Stimulated activated CD8-positive, alpha-beta memory T cell treated with anti-CD3 and anti-CD28 coated beads, Interleukin-7, amount 100 ng/mL, for 4 hours (primary cell): ENCODE results near the gene UBALD2.
"Not testable (repeated sequence)": the region's sequence is repeated elsewhere in the genome, so short reads cannot be mapped to it uniquely, and the experiment has no call there.

ENCODE experiments used
- DNase-seq, 2 donors: peaks; one replicate each; pipeline ENCODE4 v3.0.0-alpha.2; 2020; ENCODE audit warnings: low read depth in 2 of 2

The UBALD2 gene

DNA sequence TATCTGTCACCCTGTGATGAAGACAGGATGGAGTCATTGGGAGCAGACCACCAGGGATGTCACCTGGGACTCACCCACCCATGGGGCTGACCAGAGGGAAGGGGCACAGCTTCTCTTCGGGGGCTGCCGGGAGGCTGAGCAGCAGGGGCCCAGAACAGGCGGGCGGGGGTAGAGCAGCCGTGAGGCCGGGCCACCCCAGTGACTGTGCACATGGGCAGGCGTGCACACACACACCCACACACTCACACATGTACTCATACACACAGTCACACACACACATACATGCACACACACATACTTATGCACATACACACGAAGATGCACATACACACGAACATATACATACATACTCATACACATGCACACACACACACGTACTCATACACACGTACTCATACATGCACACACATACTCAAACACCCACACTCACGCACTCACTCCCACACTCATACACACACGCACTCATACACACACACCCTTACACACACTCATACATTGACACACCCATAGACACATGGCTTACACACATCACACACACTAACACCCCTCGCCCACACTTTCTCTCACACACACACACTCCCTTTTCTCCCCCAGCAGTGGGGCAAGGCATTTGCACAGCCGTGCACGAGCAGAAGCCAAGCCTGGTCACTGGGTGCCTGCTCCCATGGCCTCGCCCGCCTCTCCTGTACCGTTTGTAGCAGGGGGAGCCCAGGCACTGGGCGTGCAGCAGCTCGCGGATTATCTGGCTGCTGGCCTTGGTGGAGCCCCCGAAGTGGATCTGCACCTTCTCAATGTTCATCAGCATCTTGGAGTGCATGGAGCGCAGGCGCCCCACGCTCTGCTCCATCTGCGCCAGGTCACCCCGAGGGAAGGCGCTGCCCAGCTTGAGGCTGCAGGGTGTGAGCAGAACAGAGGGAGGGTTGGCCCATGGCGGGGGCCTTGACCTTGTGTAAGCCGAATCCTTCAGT lies 12.4 kb downstream of the UBALD2 start:
- no peak for DNase-seq

DNA sequence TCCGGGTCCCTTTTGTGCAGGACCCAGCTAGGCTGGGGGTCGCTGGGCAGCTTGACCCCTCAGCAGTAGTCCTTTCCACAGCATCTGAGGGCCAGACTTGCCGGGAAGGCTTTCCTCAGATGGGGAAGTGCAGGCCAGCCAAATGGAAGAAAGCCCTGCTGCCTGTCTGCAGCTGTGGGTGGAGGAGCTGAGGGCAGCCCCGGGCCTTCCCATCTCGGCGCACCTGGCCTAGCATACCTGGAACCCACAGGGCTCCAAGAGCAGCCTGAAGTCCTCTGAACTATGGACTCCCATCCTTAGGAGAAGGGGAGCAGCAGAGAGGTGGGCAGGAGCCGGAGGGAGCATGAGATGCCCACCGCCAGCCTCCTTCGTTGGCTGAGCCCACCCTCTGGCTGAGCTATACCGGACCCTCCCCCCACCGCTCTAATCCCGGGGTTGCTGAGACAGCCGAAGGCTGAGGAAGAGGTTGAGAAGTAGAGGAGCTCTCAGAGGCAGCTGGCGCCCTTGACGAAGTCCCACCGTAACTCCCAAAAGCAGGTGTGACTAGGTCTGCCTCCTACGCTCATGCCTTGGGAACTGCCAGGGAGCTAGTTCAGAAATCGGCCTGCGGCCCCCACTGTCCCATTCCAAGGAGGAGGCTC lies 13.2 kb downstream of the UBALD2 start:
- DNase-seq = no peak

DNA sequence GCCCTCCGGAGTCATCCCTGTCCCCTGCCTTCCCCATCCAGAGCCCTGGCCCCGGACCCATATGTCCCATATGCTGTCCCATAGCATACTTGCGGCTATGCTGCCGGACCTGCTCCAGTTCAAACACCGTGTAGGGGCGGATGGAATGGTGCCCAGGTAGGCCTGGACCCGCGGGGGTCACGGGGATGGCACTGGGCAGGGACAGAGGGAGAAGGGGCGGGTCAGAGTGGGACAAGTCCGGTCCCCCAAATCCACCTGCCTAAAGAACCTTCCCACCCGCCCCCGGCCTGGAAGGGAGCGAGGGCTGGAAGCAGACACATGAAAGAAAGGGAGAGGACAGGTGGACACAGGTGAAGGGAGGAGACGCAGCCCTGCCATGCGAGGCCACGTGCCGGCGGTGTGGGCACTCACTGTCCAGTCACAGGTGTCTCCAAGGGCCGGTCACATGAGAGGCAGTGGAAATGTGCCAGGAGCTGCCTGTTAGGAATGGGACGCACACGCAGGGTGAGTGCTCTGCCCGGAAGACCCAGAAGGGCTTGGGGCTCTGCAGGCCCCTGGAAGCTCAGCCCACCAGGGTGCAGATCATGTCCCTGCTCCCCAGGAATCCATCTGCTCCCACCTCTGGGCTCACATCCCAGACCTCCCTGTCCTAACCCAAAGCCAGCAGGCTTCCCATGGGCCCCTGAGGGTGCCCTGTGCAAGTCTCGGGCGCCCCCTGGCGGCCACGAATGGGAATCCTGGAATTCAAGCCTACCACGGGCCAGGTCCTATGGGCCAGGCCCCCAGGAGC lies 14.0 kb downstream of the UBALD2 start:
- peak; percentile 74 for DNase-seq

DNA sequence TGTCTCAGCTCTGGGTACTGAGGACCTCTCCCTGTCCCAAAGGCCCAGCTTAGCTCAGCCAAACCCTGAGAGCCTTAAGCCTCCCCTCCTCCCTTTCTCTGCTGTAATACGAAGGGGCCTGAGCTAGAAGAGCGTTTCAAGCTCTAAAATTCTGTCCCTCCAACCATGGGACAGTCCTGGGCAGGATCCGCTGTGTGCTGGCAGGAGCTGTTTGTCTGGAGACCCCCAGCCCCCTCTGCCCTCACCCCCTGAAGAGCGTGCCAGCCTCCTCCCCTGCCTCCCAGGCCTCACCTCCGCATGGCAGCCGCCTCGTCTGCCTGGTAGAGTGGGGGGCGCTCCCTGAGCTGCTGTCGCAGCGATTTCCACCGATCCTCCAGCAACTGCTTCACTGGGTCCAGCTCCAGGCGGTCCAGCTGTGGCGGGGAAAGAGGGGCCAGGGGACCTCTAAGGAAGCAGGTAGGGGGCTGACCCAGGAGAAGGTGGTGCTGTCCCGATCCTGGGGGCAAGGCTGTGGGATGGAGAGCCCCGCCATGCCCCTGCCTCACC lies 14.7 kb downstream of the UBALD2 start:
- DNase-seq = no peak

DNA sequence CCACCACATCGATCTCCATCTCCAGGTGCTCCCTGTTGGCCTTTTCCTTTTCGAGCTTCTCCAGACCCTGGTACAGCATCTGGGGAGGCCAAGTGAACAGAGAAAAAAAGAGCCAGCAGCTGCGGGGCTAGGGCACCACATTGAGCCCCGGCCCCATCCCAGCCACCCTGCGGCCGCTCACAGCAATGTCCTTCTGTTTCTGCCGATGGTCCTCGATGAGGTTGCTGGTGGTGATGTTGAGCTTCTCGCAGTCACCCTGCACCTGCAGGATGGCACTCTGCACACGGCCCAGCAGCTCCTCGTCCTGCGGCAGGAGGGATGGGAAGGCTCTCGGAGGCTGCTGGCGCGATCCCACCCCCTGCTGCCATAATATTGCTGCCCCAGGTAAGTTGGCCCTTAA lies 15.5 kb downstream of the UBALD2 start:
- DNase-seq = no peak

DNA sequence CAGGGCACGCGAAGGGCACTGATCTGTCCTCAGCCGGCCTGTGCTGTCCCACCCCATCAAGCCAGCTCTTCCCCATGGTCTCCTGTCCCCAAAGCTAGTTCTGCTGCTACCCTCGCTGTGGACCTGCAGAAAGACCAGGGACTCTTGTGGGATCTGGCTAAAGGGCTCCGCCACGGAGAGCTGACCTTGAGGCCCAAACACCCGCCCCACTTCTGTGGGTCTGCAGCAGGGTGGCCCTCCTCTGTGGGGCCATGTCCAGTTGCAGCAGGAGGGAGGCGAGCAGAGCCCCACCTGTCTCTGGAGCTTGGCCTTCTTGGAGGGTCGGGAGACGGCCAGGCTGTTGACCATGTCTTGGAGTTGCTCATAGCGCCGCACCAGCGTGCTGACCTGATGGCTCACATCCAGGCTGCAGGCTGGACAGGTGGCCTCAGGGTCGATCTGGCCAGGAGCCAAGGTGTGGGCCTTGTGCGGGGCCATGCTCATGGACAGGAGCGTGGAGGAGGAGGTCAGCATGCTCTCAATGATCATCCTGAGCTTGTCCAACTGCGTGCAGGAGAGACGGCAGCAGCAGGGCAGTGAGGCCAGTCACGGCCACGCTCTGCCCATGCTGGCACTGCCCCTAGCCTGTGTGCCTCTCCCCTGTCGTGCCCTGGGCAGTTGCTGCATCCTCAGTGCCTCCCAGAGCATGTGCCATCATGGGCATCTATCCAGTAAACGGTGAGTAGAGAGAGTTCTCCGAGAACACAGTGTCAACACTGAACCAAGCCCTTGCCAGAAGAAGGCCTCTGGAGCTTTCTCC lies 16.6 kb downstream of the UBALD2 start:
- DNase-seq = no peak

DNA sequence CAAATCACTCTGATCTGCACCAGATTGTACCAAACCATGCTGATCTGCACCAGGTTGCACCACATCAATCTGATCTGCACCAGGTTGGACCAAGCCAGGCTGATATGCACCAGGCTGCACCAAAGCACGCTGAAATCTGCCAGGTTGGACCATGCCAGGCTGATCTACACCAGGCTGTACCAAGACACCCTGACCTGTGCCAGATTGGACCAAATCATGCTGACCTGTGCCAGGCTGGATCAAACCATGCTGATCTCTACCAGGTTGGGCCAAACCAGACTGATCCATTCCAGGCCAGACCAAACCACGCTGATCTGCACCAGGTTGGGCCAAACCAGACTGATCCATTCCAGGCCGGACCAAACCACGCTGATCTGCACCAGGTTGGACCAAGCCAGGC lies 27.4 kb downstream of the UBALD2 start:
- no peak for DNase-seq

DNA sequence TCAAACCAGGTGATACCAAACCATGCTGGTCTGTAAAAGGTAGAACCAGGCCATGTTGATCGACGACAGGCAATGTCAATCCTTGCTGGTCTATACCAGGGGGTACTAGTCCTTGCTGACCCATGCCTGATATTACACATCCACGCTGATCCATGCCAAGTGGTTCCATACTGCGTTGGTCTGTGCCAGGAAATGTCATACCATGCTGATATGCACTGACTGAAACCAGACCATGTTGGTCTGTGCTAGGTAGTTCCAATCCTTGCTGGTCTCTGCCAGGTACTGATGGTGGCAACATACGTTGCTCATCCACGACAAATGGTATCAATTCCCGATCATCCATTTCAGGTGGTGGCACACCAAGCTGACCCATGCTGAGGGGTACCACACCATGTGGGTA lies 28.0 kb downstream of the UBALD2 start:
- DNase-seq = no peak

DNA sequence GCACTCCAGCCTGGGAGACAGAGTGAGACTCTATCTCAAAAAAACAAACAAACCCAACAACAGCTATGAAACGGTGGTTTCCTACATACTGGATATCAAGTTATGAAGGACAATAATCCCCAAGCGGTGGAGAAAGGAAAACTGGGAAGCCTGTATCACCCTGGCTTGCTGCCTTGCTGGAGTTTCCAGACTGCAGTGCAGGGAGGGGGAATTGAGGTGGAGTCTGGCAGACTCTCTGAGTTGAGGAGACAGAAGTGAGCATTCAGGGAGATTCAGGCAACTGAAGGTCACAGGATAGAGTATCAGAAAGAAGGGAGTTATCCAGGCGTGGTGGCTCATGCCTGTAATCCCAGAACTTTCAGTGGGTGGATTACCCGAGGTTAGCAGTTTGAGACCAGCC lies 31.0 kb downstream of the UBALD2 start:
- DNase-seq = no peak

DNA sequence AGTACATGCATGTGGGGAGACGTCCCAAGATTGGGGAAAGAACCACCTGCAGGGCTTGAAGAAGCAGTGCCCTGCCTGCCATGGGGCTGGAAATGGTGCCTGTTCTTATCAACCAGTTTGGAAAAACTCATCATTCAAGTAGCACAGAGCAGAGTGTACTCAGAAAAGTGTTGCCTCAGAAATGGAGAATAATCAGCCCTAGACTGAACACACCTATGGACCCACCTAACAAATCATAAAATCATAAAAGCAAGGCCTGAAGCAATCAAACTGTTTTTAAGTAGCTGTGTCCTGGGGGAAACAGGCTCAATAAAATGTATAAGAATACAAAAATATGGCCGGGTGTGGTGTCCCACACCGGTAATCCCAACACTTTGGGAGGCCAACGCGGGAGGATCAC lies 31.7 kb downstream of the UBALD2 start:
- DNase-seq = no peak

DNA sequence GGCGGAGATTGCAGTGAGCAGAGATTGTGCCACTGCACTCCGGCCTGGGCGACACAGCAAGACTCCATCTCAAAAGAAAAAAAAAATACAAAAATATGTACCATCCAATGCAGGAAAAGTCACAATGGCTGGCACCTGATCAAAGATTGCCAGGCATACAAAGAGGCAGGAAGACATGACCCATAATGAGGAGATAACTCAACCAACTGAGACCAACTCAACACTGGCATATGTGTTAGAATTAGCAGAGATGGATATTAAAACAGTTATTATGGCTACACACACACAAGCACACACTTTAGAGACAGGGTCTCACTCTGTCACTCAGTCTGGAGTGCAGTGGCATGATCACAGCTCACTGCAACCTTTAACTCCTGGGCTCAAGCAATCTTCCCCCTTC lies 32.3 kb downstream of the UBALD2 start:
- no peak for DNase-seq

DNA sequence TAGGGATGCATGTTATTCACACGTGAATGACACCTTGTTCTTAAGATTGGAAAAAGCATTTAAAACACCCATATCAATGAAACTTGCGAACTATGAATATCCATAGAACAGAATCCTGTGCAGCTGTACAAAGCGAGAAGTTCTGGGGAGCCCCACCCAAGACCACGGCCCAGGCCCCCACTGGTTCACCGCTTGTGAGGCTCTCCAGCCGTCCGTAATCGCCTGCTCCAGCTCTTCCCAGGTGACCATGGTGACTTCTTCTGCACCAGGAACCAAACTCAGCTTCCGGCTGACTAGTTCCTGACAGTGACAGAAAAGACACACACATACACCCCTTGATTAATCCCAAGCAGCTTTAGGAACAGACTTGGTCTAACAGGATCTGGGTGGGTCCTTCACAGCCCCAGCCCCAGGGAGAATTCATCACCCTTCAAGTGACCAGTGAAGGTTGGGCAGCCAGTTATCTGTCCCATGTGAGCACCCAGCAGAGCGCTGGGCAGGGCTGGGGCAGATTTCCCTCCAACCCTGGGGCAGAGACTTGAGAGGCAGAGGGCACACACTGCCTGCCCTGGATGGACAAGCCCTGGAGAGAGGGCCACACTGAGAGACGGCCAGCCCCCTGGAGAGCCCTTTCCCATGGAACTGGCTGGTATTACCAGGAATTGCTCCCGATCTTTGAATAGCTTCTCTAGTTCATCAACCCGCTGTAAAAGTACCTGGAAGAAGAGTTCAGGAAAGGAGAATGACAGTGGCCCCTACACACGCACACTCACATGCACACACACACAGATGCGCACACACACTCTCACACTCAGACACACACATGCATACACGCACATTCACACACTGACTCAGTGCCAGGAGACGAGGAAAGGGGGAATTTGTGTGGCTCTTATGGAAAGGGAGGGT lies 39.3 kb downstream of the UBALD2 start:
- no peak for DNase-seq

DNA sequence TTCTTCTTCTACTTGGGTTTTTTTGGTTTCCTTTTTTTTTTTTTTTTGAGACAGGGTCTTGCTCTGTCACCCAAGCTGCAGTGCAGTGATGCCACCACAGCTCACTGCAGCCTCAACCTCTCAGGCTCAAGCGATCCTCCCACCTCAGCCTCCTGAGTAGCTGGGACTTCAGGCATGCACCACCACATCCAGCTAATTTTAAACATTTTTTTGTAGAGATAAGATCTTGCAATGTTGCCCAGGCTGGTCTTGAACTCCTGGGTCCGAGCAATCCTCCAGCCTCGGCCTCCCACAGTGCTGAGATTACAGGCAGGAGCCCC lies 39.9 kb downstream of the UBALD2 start:
- not testable (repeated sequence) for DNase-seq

DNA sequence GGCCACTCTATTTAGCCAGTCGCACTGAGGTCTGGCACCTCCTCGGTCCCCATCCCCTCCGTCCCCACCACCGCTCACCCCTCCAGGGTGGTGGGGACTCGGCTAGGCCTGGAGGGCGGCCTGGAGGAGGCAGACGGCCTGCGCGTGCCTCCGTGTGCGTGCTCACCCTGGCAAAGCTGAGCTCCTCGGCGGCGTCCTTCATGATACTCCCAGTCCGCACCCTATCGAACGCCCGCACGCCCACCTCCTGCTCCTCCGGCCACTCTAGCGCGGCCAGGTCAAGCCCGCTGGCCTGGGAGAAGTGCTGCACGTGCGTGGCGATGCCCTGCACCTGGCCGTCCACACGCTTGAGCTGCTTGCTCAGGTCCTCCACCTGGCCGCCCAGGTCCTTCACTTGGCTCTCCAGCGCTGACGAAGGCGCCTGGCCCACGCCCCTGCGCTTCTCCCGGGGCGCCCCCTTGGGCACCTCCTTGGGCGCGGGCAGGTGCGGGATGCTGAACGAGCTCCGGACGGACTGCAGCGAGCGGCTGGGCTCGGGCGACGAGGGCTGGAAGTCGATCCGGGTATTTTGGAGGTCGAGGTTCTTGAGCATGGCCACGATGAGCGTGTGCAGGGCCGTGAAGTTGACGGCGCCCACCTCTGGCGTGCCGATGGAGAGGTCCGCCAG lies 42.3 kb downstream of the UBALD2 start:
- DNase-seq = no peak

DNA sequence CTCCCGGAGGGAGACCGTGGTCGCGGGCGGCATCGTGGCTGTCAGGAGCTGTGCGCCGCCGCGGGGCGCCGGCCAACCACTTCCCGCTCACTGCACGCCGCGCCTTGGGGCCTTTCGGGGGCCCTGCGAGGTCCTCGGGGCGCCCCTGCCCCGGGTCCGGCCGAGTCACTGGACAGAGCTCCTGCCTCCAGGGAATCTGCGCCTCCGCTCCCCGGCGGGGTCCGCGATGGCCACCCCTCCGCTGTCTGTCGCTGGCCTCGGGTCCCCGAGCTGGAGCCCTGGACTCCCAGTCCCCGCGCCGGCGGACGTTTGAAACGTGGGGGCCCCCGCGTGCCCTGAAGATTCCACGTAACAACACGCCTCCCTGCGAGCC lies 42.8 kb downstream of the UBALD2 start, which contains the start of gene QRICH2:
Gene QRICH2, minus strand, starts transcription at position 311 of the 373 bp plus-strand sequence. Its CDS starts 278 bp downstream, at position 33.
- no peak for DNase-seq

DNA sequence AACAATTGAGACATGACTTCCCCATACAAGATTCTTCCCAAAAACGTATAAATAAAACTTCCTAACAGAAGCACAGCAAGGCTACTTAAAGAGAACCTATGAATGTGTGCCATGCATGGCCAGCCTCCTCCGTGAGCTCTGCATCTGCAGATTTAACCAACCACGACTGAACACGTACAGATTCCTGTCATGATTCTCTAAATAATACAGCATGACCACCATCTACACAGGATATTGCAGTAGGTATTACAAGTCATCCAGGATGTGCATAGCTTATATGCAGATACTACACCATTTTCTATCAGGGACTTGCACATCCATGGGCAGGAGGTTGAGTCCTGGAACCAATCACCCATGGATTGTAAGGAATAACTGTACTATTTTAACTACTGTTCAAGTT lies 44.3 kb downstream of the UBALD2 start:
- DNase-seq = no peak

DNA sequence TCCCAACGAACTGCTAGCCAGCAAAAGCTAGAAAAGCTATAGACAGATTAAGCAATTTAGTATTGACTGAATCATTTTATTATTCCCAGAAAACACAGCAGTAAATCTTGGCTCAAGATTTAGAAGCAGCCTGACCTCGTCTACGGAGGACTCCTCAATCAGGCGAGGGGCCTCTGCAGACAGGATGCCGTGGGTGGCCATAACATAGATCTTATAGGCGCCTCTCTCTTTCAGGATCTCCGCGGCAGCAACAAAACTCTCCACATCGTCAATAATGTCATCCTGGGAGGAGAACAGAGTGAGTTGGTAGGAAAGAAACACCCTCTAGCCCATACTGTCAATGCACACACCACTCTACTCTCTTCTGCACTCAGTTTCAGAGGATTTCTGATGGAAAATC lies 47.6 kb downstream of the UBALD2 start:
- DNase-seq = no peak

DNA sequence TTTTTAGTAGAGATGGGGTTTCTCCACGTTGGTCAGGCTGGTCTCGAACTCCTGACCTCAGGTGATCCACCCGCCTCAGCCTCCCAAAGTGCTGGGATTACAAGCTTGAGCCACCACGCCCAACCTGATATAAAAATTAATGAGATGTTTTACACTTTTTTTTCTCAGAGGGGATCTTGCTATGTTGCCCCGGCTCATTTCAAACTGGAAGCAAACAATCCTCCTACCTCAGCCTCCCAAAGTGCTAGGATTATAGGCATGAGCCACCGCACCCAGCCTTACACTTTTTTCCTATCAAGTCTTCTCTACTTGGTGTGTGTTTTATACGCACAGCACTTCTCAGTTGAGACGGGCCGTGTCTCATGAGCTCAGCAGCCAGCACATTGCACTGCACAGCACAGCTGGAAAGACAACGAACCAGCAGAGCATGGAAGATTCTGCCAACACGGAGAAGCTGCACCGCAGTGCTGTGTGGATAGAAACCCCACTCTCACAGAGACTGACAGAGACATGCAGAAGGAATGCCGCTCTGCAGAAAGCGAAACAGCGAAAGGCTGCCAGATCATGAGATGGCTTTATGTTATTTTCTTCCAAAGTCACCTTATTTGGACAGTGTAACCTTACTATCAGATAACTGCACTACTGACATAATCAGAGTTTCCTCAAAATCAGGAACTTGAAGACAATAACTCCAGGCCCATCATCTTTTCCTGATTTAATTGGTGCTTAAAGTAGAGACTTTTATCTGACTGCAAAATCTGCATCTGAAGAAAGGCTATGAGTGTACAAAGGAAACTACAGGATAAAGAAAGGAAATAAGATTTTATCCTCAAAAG lies 49.5 kb downstream of the UBALD2 start:
- no peak for DNase-seq

DNA sequence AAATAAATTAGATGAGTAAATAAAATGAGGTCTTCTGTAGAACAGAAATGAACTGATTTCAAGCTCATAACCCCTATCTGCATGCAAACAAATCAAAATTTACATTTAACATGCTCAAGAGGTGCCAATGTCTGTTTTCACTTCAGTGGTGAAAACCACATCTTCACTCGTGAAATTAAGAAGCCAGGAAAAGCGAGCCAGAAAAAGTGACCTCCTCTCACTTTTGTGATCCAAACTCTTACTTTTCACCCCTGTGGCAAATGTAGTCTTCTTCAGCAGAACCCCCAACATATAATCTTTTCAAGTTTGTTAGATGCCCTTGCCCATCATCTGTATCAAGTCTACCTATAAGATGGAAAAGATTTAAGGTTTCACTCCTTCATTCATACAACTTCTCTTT lies 52.4 kb downstream of the UBALD2 start:
- DNase-seq = no peak
